Stimulated activated CD4-positive, alpha-beta T cell treated with anti-CD3 and anti-CD28 coated beads, Interleukin-4, amount 100 ng/mL, for 4 hours (primary cell): ENCODE data around the gene SLC16A1.
"Not testable (repeated sequence)": the region's sequence is repeated elsewhere in the genome, so short reads cannot be mapped to it uniquely, and the experiment has no call there.

ENCODE experiments used
- DNase-seq, 2 experiments: peaks; one replicate each; pipeline ENCODE4 v3.0.0-alpha.2; 2020

The SLC16A1 gene

DNA sequence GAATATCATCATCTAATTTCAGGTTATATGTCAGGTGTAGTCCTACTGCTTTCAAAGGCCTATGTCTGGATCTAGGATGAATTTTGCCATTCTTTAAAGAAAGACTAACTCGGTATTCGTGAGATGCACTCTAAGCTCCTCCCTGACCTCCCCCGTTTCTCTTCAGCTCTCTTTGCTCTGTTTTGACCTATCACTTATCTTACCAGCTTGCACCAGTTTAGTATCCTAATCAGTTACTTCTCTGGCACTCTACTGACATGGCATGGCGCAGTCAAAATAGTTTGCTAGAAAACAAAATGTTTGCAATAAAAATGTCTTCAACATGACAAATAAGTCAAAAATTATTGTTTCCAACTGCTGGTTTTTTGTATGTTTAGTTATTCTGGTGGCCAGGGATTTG, 8.4 kb upstream of the SLC16A1 start:
- no peak for DNase-seq

DNA sequence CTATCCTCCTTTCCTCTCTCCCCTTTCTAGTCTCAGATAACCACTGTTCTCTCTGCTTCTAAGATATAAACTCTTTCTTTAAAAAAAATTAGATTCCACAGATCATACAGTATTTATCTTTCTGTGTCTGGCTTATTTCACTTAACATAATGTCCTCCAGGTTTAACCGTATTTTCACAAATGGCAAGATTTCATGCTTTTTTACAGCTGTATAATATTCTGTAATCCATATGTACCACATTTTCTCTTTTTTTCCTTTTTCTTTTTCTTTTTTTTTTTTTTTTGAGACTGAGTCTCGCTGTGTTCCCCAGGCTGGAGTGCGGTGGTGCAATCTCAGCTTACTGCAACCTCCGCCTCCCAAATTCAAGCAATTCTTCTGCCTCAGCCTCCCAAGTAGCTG, 5.1 kb upstream of the SLC16A1 start:
- DNase-seq = no peak

DNA sequence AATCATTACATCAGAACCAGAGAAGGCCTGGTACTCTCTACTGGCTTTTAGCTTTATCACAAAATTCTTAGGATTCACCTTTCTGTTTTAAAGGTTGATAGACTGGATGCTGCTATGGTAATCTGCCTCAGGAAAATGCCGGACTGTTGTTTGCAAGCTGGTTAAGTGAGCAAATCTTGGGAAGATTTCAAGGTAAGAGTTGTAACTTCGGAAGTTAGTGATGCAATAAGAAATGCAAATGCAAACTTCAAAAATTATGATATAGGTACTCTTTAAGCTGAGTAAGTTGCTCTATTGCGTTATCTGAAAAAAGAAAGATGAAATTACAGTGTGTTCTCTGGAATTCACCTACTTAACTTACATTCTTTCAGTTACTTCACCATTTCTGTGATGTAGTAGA, 4.4 kb upstream of the SLC16A1 start:
- DNase-seq = no peak

DNA sequence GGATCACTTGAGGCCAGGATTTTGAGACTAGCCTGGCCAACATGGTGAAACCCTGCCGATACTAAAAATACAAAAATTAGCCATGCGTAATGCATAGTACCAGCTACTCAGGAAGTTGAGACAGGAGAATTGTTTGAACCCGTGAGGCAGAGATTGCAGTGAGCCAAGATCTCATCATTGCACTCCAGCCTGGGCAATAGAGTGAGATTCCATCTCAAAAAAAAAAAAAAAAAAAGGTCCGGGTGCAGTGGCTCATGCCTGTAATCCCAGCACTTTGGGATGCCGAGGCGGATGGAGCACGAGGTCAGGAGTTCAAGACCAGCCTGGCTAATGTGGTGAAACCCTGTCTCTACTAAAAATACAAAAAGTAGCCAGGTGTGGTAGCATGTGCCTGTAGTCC, 2.2 kb upstream of the SLC16A1 start:
- DNase-seq = not testable (repeated sequence)

DNA sequence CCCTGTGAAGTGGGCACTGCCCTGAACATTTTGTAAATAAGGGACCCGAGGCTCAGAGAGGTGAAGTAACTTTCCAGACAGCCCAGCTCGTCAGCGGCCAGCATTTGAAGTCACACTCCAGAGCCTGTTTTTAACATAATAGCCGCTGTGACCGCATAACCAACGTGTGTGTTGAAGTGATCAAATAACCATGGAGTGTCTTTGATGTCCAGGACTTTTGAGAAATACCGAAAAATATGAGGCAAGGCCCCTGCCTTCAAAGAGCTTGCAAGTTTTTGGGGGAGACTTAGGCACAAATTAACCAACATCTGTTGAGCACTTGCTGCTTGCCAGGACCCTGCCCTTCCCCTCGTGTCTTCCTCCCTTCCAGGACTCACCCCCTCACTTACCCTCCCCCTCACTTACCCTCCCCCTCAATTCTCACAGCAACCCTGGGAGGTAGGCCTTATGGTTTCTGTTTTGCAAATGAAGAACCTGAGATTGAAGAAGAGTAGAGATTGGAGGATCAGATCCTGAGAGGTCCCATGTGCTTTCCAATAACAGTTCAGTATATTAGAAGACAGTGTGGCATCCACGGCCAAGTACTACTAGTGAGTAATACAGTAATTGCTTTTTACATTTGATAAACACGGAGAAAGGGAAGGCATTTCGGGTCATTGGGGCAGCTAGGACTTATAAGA, 1.3 kb upstream of the SLC16A1 start:
- peak; percentile 25 to 63 for DNase-seq

DNA sequence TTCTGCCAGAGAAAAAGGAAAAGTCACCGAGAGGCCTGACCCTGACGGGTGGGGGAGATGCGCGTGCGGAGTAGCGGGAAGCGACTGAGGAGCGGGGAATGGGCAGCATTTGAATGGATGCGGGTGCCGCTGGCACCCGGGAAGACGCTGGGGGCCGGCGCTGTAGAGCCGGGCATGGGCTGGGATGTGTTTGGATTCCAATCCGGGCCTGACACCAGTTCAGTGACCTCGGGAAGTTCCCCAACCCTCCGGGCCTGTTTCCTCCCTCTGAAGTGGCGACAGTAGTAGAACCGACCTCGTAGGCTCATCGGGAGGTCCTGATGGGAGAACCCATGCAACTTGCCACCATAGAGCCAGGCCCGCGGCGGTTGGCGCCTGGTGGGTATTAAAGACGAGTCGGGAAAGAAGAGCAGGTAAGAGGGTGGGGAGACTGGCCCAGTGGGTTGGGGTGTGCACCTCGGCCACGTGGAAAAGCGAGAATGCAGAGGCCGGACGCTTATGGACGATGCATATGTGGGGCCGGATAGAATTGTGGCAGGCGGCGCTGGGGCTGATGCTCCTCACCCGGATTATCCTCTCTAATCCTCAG, 642 bp upstream of the SLC16A1 start:
- peak; percentile 37 for DNase-seq

DNA sequence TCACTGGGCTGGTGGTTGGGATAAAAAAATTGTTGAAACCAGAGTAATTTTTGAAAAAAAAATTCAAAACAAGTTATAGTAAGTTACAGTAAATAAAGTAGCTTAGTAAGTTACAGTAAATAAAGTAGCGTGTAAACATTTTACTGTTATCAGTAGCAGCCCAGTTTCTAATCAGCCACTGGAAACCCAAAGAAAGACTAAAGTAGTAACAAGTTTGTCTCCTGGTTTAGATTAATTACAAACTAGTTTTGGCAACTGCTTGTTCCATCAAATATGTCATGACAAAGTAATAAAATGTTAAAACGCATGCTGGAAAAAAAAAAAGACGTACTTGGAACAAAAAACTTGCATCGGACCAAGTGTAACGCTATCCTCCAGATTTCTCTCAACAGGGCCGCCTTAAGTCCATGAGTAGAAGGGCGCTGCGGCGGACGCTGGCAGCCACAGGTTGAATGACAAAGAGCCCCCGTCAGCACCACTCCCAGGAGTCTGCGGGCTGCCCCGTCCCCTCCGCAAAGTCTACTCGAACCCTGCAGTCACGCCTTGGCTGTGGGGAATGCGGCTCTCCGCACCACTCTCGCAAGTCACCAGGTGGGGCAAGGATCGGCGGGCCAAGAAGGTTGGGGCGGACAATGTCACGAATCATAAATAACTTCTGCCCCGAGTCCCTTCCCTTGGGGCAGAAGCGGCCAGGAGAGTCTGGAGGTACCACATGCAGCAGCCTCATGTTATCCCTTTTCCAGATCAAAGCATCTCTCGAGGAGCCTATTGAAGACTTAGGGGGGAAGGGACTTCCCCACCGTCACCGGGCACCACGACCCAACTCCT, 837 bp downstream of the SLC16A1 start:
- DNase-seq = peak; percentile 56 to 58

DNA sequence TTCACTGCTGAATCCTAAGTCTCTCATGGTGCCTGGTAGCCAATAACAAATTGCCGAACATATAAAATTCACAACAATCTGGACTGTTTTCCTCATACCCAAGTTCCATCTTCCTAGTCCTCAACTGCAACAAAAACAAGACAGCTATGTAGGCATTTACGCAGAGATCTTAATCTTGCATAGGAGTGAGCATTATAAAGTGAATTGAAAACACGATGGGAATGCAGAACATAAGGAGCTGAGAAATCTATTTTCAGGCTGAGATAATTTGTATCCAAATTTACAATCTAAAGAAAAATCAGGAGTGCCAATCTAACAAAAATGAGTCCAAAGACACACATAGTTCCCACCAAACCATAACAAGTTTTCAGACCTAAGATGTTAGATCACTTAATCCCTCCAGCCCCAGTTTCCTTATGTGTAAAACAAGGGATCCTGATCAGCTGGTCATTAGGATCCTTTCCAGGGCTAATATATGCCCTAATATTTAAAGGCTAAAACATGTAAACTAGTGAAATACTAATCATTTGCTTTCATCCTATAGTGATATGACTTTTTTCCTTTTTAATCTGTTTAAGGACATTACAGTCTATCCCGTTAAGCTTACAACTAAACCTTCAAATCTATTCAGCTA, 1.9 kb downstream of the SLC16A1 start:
- DNase-seq = no peak

DNA sequence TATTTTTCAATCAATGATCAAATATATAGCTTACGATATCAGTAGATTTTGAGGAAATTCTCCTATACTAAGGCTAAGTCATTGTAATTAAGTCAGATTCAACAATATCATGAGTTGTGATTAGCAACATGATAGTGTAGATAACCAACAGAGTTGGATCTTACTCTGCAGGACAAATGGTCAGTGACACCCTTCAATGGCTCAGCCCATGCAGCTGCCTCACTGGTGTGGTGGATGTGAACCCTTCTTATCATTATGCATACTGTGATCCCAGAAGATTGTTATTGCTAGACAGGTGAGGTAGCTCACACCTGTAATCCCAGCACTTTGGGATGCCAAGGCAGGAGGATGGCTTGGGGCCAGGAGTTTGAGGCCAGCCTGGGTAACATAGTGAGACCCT, 5.6 kb downstream of the SLC16A1 start:
- DNase-seq = no peak

DNA sequence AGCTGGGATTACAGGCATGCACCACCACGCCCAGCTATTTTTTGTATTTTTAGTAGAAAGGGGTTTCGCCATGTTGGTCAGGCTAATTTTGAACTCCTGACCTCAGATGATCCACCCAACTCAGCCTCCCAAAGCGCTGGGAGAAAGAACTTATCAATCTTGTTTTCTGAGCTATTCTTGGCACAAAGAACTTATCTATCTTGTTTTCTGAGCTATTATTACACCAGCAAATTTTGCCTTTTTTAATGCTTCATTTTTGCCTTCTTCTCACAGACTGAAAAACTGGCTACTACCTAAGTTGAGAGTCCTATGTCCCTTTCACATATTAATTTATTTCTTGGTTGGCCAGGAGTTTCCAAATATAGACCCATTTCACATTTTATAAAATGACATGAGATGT, 9.3 kb downstream of the SLC16A1 start:
- DNase-seq = no peak

DNA sequence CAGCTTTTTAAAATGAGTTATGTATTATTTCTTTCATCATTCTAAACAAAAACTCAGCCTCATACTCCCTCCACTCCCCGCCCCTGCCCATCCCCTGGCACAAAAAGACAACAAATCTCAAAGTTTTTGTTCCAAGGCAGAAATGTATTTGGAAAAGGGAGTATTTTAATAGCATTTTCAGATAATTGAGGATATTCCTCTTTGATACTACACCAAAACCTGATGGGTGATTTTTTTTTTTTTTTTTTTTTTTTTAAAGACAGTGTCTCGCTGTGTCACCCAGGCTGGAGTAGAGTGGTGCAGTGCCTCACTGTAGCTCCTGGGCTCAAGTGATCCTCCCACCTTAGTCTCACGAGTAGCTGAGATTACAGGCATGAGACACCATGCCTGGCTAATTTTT, 16.2 kb downstream of the SLC16A1 start:
- DNase-seq = no peak

DNA sequence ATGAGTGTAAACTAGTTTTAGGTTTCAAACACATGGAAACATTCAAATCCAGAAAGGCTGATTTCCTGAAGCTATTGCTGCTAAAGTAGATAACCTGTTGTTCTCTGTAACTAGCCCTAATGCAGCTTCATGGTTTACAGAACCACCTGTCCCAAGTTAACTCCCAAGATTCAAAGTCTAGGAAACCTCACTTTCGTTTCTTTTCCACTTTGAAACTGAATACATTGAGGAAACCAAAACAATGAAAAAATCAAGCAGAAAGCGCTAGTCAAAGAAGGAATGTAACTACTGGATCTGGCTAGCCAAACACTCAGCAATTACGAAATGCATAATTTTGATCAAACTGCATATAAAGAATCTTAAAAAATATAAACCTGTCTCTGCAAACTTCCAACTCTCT, 17.8 kb downstream of the SLC16A1 start:
- no peak for DNase-seq

DNA sequence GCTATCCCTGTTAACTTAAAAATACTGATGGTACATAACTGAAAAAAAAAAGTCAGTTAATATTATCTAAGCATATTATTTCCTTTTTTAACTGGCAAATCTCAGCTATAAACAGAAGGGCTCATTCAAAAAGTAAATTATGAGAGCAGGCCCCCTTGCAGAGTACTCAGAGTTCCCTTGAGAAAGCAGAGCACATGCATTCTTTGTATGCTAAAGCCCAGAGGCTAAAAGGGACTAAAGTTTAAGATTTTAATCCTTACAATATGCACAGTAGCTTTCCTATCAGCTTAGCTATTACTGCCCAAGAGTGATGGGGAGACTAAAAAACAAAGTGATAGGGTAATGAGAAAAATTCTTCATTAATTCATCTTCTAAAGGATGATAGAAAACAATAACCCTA, 18.5 kb downstream of the SLC16A1 start:
- DNase-seq = no peak

DNA sequence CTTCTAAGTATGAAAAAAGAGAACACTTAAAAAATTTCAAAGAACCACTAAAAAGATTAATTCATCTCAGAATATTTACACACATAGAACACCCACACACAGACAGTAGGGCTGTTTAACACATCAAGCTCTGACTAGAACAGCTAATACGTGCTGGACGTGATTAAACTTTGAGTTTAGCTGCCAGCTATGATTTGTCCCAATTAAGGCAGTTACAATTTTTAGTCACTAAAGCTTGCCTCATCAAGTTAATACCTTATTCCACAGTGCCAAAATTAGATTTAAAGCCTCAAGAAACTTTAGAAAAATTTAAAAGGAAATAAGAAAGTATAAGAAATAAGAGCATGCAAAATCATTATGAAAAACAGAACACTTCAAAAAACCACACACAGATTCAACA, 18.9 kb downstream of the SLC16A1 start:
- no peak for DNase-seq

DNA sequence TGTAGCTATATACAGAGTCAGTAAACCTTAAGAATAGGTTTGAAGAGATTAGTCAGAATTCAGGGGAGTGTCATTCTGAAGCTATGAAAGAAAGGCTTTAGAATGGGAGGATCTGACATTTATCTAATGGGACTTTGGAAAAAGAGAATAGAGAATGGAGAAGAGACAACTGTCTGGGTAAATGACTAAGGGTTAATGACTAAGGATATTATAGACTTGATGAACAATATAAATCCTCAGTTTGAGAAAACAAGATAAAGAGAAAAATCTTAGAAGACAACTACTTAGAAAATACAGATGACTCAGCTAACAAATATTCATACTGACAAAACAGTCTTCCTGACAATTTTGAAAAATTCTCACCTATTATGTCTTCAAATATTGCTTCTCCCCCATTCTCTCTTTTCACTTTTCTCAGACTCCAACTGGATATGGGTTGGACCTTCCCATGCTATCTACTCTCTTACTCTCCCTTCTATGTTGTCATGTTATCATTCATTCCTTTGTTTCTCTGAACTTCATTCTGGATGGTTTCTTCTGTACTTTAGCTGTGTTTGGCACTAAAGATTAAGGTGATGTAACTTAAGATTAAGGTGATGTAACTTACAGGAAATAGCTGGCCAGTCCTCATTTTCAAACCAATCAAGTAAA, 20.4 kb downstream of the SLC16A1 start:
- no peak for DNase-seq

DNA sequence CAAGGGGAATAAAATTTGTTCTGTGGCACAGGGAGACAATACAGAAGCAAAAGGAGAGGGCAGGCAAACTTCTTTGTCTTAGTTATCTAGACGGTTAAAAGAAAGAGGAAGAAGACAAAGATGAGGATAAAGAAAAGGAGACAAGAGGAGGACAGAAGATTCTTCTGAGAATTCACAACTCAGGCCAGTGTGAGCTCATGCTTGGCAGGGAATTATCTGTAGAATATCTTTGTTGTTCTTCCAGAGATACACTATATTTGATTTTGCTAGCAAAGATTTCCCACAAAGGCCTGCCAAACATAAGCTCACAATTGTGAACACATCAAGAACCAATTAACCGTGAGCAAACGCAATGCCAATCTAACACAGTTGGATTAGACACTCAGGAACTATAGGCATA, 21.4 kb downstream of the SLC16A1 start:
- no peak for DNase-seq

DNA sequence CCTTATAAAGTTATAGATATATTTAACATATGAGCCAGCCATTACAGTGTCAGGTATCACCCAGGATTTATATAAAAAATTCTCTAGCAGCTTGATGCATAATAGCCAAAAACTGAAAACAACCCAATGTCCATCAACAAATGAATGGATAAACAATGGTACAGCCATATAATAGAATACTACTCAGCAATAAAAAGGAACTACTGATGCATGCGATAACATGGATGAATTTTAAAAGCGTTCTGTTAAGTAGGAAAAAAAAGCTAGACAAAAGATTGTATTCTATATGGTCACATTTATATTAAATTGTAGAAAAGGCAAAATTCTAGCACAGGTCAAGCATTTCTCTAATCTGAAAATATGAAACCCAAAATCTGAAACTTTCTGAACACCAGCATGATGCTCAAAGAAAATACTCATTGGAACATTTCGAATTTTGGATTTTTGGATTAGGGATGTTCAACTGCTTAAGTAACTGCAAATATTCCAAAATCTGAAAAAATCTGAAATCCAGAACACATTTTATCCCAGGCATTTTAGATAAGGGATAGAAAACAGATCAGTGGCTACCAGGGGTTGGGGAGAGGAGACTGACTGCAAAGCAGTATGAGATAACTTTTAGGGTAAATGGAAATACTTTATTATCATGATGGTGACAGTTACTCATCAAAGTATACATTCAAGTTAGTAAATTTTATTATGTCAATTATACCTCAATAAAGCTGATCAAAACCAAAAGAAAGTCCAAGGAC, 22.0 kb downstream of the SLC16A1 start:
- DNase-seq = no peak

DNA sequence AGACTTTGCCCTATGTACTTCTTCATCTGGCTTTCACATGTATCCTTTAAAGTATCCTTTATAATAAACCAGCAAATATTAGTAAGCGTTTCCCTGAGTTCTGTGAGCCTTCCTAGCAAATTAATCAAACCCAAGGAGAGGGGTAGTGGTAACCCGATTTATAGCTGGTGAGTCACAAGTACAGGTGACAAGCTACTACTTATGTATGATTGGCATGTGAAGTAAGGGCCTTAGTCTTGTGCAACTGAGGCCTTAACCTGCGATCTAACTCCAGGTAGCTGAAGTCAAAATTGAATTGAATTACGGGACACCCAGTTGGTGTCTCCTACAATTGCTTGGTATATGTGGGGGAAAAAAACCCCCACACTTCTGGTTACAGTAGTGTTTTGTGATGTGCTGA, 26.0 kb downstream of the SLC16A1 start:
- DNase-seq = no peak

DNA sequence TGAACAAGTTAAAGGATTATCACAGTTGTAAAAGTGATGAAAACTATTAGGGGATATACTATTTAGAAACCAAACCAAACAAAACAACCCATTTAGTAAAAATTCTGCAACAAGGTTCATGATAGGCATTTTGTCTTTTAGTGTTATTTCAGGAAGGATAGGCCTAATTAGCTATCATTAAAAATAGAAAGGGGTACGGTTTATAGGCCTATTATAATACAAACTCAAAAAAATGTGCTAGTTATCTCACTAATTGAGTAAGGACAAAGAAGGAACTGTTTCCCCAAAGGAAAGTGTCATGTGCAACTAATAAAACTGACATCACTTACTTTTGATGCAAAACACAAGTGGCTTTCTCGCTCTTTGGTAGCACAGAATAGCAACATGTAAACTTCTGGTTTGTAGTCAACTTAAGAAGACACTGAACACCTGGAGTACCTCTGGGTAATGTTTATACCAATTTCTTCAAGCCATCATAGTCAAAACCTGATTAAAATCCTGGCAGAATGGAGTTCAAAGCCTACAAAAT, 28.5 kb downstream of the SLC16A1 start:
- DNase-seq = no peak

DNA sequence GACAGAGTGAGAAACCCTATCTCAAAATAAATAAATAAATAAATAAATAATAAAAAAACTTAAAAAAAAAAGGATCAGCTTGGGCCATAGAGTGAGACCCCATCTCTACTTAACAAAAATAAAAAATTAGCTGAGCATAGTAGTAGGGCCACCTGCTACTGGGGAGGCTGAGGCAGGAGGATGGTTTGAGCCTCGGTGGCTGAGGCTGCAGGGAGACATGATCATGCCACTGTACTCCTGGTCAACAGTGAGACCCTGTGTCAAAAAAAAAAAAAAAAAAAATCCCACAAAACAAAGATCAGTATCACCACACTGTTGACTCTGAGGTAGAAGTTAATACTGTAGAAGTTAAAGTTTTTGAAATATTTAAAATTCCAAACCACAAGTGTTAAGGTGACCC, 29.1 kb downstream of the SLC16A1 start:
- DNase-seq = no peak

DNA sequence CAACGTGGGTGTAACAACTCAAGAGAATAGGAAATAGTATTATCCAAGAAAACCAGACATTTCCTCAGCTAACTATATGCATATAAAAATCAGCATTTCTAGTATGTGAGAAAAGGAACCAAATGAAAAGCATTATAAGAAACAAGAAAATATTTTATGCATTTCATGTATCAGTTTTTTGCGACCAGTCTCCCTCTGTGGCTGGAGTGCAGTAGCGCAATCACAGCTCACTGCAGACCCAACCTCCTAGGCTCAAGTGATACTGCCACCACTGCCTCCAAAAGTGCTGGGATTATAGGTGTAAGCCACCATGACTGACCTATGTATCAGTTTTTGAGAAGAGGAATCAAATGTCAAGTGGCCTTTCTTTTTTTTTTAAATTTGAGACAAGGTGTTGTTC, 31.0 kb downstream of the SLC16A1 start:
- no peak for DNase-seq

DNA sequence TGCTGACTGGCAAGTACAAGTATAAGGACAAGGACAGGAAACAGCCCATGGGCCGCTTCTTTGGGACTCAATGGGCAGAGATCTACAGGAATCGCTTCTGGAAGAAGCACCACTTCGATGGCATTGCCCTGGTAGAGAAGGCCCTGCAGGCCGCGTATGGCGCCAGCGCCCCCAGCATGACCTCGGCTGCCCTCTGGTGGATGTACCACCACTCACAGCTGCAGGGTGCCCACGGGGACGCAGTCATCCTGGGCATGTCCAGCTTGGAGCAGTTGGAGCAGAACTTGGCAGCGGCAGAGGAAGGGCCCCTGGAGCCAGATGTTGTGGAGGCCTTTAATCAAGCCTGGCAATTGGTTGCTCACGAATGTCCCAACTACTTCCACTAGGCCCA, 32.0 kb downstream of the SLC16A1 start:
- DNase-seq = no peak
